ENCODE results near the gene PNP.
"Not testable (repeated sequence)": the region's sequence is repeated elsewhere in the genome, so short reads cannot be mapped to it uniquely, and the experiment has no call there.

The PNP gene

DNA sequence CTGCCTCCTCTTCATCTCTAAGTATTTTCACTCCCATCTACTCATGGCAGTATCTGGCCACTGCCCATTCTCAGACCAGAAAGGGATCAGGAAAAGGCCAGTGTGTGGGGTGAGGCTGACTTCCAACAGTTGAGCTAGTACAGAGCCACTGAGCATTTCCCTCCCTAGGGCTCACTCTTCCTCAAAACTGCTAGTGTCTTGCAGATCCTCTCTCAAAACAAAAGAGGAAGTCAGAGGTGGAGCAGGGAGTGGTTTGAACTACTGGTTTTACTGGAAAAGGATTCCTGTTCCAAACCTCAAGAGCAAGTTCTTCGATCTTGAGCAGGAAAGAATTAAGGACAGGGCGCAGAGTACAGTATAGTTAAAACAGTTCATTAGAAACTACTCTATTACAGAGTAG is 24.4 kb downstream of the PNP start:
- no peak for DNase-seq

DNA sequence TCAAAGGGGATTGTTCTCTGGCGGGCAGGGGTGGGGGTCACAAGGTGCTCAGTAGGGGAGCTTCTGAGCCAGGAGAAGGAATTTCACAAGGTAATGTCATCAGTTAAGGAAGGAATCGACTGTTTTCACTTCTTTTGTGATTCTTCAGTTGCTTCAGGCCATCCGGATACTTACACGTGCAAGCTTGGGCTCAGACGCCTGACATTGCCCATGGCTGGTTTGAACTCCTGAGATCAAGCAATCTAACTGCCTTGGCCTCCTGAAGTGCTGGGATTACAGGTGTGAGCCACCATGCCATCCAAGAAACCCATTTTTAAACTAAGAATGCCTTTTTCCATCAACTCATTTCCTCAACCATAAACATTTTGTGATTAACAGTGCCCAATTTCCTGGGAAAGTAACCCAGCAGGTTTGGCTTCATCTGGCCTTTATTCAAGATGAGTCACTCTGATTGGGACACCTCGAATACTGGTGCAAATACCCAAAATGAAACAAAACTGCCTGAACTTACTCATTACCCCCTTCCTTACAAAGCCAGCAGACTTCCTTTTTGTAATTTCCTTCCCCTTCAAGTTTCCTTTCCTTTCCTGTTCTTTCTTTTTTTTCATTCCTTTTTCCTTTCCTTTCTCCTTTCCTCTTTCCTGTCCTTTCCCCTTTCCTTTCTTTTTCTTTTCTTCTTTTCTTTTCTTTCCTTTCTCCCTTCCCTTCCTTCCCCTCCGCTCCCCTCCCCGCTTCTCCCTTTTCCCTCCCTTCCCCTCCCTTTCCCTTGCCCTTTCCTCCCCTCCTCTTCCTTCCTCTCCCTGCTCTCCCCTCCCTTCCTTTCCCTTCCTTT is 25.9 kb downstream of the PNP start:
- DNase-seq: no peak

DNA sequence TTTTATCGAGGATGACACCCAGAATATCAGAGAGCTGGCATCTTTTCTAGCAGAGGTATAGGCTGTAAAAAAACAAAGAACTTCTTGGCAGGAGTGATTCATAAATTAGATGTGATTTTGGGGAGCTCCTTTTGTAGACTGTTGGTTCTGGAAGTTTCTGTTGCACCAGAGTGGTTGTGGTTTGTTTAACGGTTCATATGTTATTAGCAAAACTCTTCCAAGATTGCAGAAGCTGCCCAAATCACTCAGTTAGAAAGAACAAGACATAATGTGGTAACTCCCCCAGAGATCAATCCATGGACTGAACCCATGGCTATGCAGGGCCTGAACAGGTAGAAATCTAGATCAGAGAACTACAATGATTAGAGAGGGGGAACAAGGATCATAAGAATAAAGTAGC is 29.4 kb downstream of the PNP start:
- no peak for DNase-seq

DNA sequence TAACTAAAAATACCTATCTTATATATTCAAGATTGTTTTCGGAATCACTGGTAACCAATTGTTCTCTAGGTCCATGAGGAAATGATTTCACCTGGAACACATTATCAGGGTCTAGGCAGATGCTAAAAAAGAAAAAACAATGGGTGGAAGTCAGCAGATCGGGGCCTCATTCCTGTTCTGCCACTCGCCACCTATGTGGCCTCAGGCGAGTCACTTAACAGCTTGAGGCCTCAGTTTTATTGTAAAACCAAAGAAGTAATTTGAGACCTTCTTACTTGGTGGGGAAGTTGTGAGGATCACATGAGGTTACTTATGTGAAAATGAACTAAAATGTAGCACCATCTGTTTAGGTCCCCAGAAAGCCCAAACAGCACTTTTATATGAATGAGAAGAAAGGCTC is 29.9 kb downstream of the PNP start:
- no peak for DNase-seq

DNA sequence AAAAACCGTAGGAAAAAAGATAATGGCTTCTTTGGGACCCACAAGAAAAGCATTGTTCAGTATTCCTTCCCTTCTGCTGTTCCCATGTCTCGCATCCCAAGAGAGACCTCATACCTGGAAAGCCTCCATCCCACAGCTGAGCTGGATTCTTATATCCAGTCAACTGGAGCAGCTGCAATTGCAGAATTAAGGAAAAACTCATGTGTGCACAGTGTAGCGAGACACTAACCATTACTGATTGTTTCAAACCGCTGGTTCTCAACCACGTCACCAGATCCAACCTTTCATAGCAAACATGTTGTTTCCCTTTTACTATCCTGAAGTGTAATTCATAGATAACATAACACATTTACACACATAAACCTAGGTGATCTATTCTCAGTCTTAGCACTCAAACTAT is 30.7 kb downstream of the PNP start:
- no peak for DNase-seq

DNA sequence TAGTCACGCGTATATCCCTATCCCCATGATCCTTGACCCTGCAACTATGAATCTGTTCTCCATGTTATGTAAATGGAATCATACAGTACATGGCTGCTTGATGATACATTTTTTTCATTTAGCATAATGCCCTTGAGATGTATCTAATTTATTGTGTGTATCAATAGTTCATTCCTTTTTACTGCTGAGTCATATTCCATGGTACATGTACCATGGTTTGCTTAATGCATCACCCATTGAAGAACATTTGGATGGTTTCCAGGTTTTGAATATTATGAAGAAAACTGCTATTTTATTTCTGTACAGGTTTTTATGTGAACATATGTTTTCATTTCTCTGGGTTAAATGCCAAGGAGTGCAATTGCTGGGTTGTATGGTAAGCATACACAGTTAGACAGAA is 32.1 kb downstream of the PNP start:
- no peak for DNase-seq

DNA sequence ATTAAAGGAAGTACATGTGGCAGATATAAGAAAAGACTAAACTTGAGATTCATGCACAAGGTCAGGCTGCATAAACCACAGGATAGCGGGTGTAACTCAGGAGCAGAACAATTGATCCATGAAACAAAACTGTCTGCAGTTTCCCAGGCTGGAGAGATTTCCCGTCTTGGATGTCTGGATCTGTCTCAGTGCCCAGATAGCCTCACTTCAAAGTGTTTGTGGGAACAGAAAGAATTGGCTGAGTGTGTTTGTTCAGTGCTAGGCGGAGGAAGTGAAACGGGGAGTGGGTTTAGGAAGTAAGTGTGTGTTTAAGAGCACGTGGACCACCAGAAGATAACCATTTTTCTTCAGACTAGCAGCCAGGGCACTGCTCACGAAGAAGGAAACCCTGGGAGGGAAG is 34.7 kb downstream of the PNP start:
- DNase-seq: no peak

DNA sequence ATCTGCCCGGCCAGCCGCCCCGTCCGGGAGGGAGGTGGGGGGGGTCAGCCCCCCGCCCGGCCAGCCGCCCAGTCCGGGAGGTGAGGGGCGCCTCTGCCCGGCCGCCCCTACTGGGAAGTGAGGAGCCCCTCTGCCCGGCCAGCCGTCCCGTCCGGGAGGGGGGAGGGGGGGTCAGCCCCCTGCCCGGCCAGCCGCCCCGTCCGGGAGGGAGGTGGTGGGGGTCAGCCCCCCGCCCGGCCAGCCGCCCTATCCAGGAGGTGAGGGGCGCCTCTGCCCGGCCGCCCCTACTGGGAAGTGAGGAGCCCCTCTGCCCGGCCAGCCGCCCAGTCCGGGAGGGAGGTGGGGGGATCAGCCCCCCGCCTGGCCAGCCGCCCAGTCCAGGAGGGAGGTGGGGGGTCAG is 37.1 kb downstream of the PNP start:
- not testable (repeated sequence) for DNase-seq

DNA sequence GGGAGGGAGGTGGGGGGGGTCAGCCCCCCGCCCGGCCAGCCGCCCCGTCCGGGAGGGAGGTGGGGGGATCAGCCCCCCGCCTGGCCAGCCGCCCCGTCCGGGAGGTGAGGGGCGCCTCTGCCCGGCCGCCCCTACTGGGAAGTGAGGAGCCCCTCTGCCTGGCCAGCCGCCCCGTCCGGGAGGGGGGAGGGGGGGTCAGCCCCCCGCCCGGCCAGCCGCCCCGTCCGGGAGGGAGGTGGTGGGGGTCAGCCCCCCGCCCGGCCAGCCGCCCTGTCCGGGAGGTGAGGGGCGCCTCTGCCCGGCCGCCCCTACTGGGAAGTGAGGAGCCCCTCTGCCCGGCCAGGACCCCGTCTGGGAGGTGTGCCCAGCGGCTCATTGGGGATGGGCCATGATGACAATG is 37.5 kb downstream of the PNP start:
- not testable (repeated sequence) for DNase-seq

DNA sequence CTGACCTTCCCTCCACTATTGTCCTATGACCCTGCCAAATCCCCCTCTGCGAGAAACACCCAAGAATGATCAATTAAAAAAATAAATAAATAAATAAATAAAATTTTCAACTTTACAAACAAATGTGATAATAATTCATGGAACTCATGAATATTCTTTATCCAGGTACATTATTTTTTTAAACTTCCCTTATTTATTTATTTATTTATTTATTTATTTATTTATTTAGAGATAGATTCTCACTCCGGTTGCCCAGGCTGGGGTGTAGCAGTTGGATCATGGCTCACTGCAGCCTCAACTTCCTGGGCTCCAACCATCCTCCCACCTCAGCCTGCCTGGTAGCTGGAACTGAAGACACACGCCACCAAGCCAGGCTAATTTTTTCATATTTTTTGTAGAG is 38.3 kb downstream of the PNP start:
- not testable (repeated sequence) for DNase-seq

DNA sequence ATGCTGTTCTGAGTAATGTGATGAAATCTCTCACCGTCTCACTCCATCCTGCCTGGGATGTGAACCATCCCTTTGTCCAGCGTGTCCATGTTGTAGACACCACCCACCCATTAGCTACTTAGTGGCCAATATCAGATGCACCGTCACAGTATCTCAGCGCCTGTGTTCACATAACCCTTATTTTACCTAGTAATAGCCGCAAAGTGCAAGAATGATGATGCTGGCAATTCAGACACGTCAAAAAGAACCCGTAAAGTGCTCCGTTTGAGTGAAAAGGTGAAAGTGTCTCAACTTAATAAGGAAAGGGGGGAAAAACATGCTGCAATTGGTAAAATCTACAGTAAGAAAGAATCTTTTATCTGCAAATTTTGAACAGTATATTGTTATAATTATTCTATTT is 39.2 kb downstream of the PNP start:
- DNase-seq: no peak

DNA sequence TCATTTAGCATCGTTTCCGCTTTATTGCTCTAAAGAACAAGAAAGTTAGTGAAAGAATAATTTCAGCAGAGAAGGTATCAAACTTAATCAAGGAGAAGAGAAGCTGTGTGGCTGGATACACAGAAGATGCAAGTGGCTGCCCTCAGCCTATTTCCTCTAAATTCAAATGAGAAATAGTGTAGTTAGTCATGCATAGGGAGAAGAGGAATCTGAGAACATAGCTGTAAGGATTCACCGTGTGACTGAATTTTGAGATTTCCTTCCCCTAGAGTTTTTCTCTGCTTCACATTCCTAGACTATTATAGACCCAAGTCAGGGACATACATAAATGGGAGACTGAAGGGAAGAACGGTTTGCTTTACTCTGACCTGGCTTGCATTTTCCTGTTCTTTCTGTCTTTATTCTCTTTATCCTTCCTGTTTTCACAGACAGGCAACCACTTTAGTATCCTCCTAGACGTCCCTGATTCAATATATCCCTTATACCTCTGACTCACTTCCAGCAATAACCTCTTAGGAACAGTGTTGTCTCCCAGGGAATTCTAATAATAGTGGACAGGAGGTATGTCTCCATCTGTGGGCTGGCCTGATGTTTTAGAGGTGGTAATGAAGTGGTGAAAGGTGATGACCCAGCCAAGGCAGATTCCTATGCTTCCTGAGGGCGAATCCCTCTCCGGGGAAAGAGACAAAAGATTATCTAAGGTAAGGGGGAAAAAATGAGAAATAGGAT is 43.1 kb downstream of the PNP start:
- no peak for DNase-seq

DNA sequence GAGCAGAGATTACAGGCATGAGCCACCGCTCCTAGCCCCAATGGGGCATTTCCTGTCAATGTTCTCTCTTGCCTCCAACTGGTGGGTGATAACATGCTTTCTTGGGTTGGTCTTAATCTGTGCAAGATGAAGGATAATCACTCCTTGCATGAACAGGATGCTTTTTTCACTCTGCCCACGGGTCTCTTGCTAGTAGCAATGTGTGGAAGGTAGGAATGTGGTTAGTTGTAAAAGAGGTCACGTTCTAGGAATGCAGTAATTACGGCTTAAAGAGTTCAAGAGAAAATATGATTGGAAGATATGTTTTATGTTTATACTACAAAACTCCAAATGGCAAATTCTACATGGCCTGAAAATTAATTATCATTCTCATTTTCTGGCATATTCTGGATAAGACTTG is 46.6 kb downstream of the PNP start:
- DNase-seq: no peak

DNA sequence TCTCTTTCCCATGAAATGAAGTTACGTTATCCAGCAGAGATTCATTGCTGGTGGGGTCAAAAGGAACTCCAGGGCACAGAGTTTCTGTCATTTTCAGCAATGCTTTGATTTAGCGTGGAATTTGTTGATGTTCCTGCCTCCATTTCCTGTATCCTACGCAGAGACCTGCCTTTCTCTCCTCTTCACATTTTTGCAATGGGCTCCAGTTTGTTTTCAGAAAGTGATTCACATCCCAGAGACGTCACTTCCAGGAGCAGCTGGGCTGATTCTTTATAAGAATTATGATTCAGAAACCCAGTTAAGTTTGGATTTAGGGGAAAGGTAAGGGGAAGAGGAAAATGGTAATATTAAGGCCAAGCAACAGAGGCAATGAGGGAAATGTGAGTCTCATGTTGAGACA is 47.7 kb downstream of the PNP start:
- no peak for DNase-seq

DNA sequence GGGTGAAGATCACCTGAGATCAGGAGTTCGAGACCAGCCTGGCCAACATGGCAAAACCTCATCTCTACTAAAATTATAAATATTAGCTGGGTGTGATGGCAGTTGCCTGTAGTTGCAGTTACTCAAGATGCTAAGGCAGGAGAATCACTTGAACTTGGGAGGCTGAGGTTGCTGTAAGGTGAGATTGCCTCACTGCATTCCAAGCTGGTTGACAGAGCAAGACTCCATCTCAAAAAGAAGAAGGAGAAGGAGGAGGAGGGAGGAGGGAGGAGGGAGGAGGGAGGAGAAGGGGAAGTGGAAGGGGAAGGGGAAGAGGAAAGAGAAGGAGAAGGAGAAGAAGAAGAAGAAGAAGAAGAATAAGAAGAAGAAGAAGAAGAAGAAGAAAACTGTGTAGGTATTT is 53.1 kb downstream of the PNP start:
- DNase-seq: no peak

DNA sequence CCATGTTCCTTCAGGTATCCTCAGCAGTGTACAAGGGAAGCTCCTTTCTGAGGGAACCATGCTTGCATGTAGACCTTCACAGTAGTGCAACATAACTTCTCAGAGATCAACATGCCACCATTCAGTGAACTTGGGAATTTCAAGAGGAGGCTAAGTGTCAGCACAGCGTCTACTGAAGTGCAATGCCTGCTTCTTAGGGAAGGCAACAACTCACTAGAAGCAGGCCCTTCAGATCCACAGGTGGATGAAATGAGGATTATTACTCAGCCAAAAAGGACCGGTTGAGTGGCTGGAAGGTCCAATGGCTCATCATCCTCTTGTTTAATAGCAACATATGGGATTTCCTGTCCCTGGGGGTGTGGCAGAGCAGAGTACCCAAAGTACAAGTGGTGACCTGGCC is 54.8 kb downstream of the PNP start:
- DNase-seq: no peak
